ENCODE results near the gene ISCU. TPM values are rescaled to one million over a fixed set of nuclear protein-coding genes. Genes with fewer than 3 reads are reported as not detected.
"Not testable (repeated sequence)": the region's sequence is repeated elsewhere in the genome, so short reads cannot be mapped to it uniquely, and the experiment has no call there.

Gene ISCU
- total and polyA plus RNA-seq, 5 donors = 276 to 457 (median 320) TPM

- WGBS = 89% methylated on average over 9 of the region's 9 CpGs
These were observed 28.1 kb downstream of the ISCU start for GRCh38 chr12:108590463-108590862.

GRCh38 chr12:108591267-108591980 is 29.0 kb downstream of the ISCU start:
- no peaks in the 10 kb centered on the region for H3K9me3 ChIP-seq (ENCODE audit: control insufficient read depth, low read length)
- WGBS = 79% methylated on average over 22 of the region's 22 CpGs
- no peaks in the 10 kb centered on the region for H3K4me1 ChIP-seq (ENCODE audit: control insufficient read depth, insufficient read depth, low read length)
- ATAC-seq (no peak), DNase-seq (no peak)
- no peak overlapping the region for H3K4me3 ChIP-seq (ENCODE audit: low read length)
- intact Hi-C loops (cut with DNase I) = no loop called here
- no peaks in the 10 kb centered on the region for H3K27me3 ChIP-seq (ENCODE audit: control insufficient read depth, insufficient read depth)
- no peak overlapping the region for H3K27ac ChIP-seq (ENCODE audit: low read length)

More at GRCh38 chr12:108590463-108590862, 28.1 kb downstream of the ISCU start:
- DNase-seq; H3K4me1 ChIP-seq (ENCODE audit: control insufficient read depth, insufficient read depth, low read length); H3K9me3 ChIP-seq (ENCODE audit: control insufficient read depth, low read length); H3K4me3 ChIP-seq (ENCODE audit: low read length); intact Hi-C loops (cut with DNase I); H3K27ac ChIP-seq (ENCODE audit: low read length); ATAC-seq; H3K27me3 ChIP-seq (ENCODE audit: control insufficient read depth, insufficient read depth): not testable (repeated sequence)

GRCh38 chr12:108592033-108592909 is 29.9 kb downstream of the ISCU start:
- H3K27ac ChIP-seq (ENCODE audit: low read length) = no peak overlapping the region
- DNase-seq = no peak
- H3K9me3 ChIP-seq (ENCODE audit: control insufficient read depth, low read length) = no peaks in the 10 kb centered on the region
- 91% methylated on average over 25 of the region's 25 CpGs for WGBS
- ATAC-seq = no peak
- no peaks in the 10 kb centered on the region for H3K27me3 ChIP-seq (ENCODE audit: control insufficient read depth, insufficient read depth)
- no peak overlapping the region for H3K4me3 ChIP-seq (ENCODE audit: low read length)
- H3K4me1 ChIP-seq (ENCODE audit: control insufficient read depth, insufficient read depth, low read length) = no peaks in the 10 kb centered on the region
- intact Hi-C loops (cut with DNase I) = no loop called here

GRCh38 chr12:108594323-108594903 is 32.0 kb downstream of the ISCU start:
- no peaks in the 10 kb centered on the region for H3K9me3 ChIP-seq (ENCODE audit: control insufficient read depth, low read length)
- ATAC-seq (no peak), DNase-seq (no peak)
- no peak overlapping the region for H3K4me3 ChIP-seq (ENCODE audit: low read length)
- no peaks in the 10 kb centered on the region for H3K27me3 ChIP-seq (ENCODE audit: control insufficient read depth, insufficient read depth)
- WGBS = 98% methylated on average over 10 of the region's 10 CpGs
- no peaks in the 10 kb centered on the region for H3K4me1 ChIP-seq (ENCODE audit: control insufficient read depth, insufficient read depth, low read length)
- intact Hi-C loops (cut with DNase I) = no loop called here
- H3K27ac ChIP-seq (ENCODE audit: low read length) = no peak overlapping the region

- Histone ChIP-seq H3K9me3 (ENCODE audit: control insufficient read depth, low read length) (no peaks in the 10 kb centered on the region), H3K4me3 (ENCODE audit: low read length) (no peak overlapping the region), H3K27me3 (ENCODE audit: control insufficient read depth, insufficient read depth) (no peaks in the 10 kb centered on the region), H3K4me1 (ENCODE audit: control insufficient read depth, insufficient read depth, low read length) (no peaks in the 10 kb centered on the region), H3K27ac (ENCODE audit: low read length) (no peak overlapping the region)
- ATAC-seq (no peak), DNase-seq (no peak)
- intact Hi-C loops (cut with DNase I) = no loop called here
- WGBS = 96% methylated on average over 7 of the region's 7 CpGs
These were observed 32.7 kb downstream of the ISCU start for GRCh38 chr12:108594960-108595710.

GRCh38 chr12:108595711-108596647 is 33.6 kb downstream of the ISCU start:
- Histone ChIP-seq H3K4me3 (ENCODE audit: low read length) (no peak overlapping the region), H3K4me1 (ENCODE audit: control insufficient read depth, insufficient read depth, low read length) (no peaks in the 10 kb centered on the region), H3K27ac (ENCODE audit: low read length) (no peak overlapping the region), H3K9me3 (ENCODE audit: control insufficient read depth, low read length) (no peaks in the 10 kb centered on the region), H3K27me3 (ENCODE audit: control insufficient read depth, insufficient read depth) (no peaks in the 10 kb centered on the region)
- ATAC-seq (no peak), DNase-seq (no peak)
- intact Hi-C loops (cut with DNase I) = no loop called here
- 66% methylated on average over 17 of the region's 17 CpGs for WGBS

- WGBS = 52% methylated on average over 10 of the region's 10 CpGs
- Histone ChIP-seq H3K4me3 (ENCODE audit: low read length) (no peak overlapping the region), H3K27ac (ENCODE audit: low read length) (no peak overlapping the region), H3K4me1 (ENCODE audit: control insufficient read depth, insufficient read depth, low read length) (no peaks in the 10 kb centered on the region), H3K27me3 (ENCODE audit: control insufficient read depth, insufficient read depth) (no peaks in the 10 kb centered on the region), H3K9me3 (ENCODE audit: control insufficient read depth, low read length) (no peaks in the 10 kb centered on the region)
- DNase-seq (no peak), ATAC-seq (no peak)
- intact Hi-C loops (cut with DNase I) = no loop called here
These were observed 34.6 kb downstream of the ISCU start for GRCh38 chr12:108596854-108597558.

- Histone ChIP-seq H3K9me3 (ENCODE audit: control insufficient read depth, low read length) (no peaks in the 10 kb centered on the region), H3K27me3 (ENCODE audit: control insufficient read depth, insufficient read depth) (no peaks in the 10 kb centered on the region), H3K4me3 (ENCODE audit: low read length) (peak within 1 kb of the TSS; percentile 12), H3K27ac (ENCODE audit: low read length) (no peak within 1 kb of the TSS), H3K4me1 (ENCODE audit: control insufficient read depth, insufficient read depth, low read length) (no peaks in the 10 kb centered on the region)
- intact Hi-C loops (cut with DNase I) = no loop called here
- ATAC-seq (peak; percentile 53 to 57), DNase-seq (peak; percentile 45 to 80 (median 77))
- 34% methylated on average over 27 of the region's 27 CpGs for WGBS
These were observed 35.4 kb downstream of the ISCU start, which contains the start of gene TMEM119 for GRCh38 chr12:108597559-108598471. TSS of gene TMEM119 (minus strand) at chr12:108598084. CDS start at chr12:108592383, 5,701 bp downstream.

Data from right cardiac atrium (tissue), 5 donors.